AG10803 (cell line): ENCODE results near the gene DHRS7B.

Experiments
- DNase-seq: peaks from one replicate; pipeline ENCODE4 v3.0.0; 2010; ENCODE audit warnings: low read depth
- H3K4me3 ChIP-seq: 2 replicates; pipeline ENCODE4 v1.5.1; 2011; ENCODE audit warnings: mild to moderate bottlenecking, low read length, control low read depth
- CTCF ChIP-seq: conservative IDR thresholded peaks from 2 replicates; pipeline ENCODE4 v1.5.1; 2011; ENCODE audit warnings: mild to moderate bottlenecking, low read length, control low read depth, inconsistent platforms

The DHRS7B gene

GRCh38 chr17:21231533-21231932 is 104.8 kb downstream of the DHRS7B start:
- TF ChIP-seq CTCF: no peak
- DNase-seq: no peak
- H3K4me3 ChIP-seq: no peak overlapping the region

- no peak overlapping the region for H3K4me3 ChIP-seq
- TF ChIP-seq CTCF: no peak
- DNase-seq: no peak
Observed at GRCh38 chr17:21232033-21232749, 105.4 kb downstream of the DHRS7B start.

GRCh38 chr17:21233581-21234347 is 107.0 kb downstream of the DHRS7B start:
- no peak for DNase-seq
- no peak overlapping the region for H3K4me3 ChIP-seq
- no peak for TF ChIP-seq CTCF

GRCh38 chr17:21235921-21236320 is 109.2 kb downstream of the DHRS7B start:
- DNase-seq: no peak
- TF ChIP-seq CTCF: no peak

GRCh38 chr17:21239680-21240368 is 113.1 kb downstream of the DHRS7B start:
- H3K4me3 ChIP-seq: no peak overlapping the region
- peak; percentile 44 for DNase-seq
- TF ChIP-seq CTCF: peak; percentile 57

More at GRCh38 chr17:21235921-21236320, 109.2 kb downstream of the DHRS7B start:
- H3K4me3 ChIP-seq: no peak overlapping the region

GRCh38 chr17:21240369-21241055 is 113.7 kb downstream of the DHRS7B start:
- no peak overlapping the region for H3K4me3 ChIP-seq
- DNase-seq: no peak
- TF ChIP-seq CTCF: no peak
